SK-N-SH treated with all-trans-retinoic acid at 6 μM for 48 hours (cell line): ENCODE measurements around the gene KSR2.

Source experiments
- ATAC-seq: fragments of 200-7000 bp; cut with Tn5 transposase; 3 replicates; pipeline ENCODE4 v1.9.1; 2020; ENCODE audit warnings: mild to moderate bottlenecking, moderate library complexity
- ARNTL ChIP-seq: fragments of 450-650 bp; formaldehyde crosslinking; IDR thresholded peaks from 2 replicates; pipeline ENCODE4 v1.5.0; 2020; ENCODE audit warnings: low read depth, mild to moderate bottlenecking, moderate library complexity, borderline replicate concordance
- BACH2 ChIP-seq: fragments of 250-450 bp; sonication (Bioruptor Pico); IDR thresholded peaks from 2 replicates; pipeline ENCODE4 v1.9.0; 2021; ENCODE audit warnings: mild to moderate bottlenecking, borderline replicate concordance
- CSDC2 ChIP-seq: fragments of 250-450 bp; sonication (Bioruptor Pico); IDR thresholded peaks from 2 replicates; pipeline ENCODE4 v1.5.0; 2020; ENCODE audit warnings: mild to moderate bottlenecking, moderate library complexity
- ESRRG ChIP-seq: fragments of 250-450 bp; sonication (Bioruptor Pico); IDR thresholded peaks from 2 replicates; pipeline ENCODE4 v1.6.1; 2021; ENCODE audit warnings: mild to moderate bottlenecking
- GLIS3 ChIP-seq: fragments of 250-450 bp; sonication (Bioruptor Pico); IDR thresholded peaks from 2 replicates; pipeline ENCODE4 v1.5.0; 2020; ENCODE audit warnings: mild to moderate bottlenecking, moderate library complexity
- OSR1 ChIP-seq: fragments of 250-450 bp; sonication (Bioruptor Pico); IDR thresholded peaks from 2 replicates; pipeline ENCODE4 v1.8.0; 2022; ENCODE audit warnings: moderate library complexity, mild to moderate bottlenecking, inconsistent platforms
- PPARA ChIP-seq: fragments of 250-450 bp; sonication (Bioruptor Pico); IDR thresholded peaks from 2 replicates; pipeline ENCODE4 v1.5.0; 2020; ENCODE audit warnings: mild to moderate bottlenecking, borderline replicate concordance
- RARB ChIP-seq: fragments of 250-450 bp; sonication (Bioruptor Pico); IDR thresholded peaks from 2 replicates; pipeline ENCODE4 v1.8.0; 2021; ENCODE audit warnings: mild to moderate bottlenecking, moderate library complexity
- SNAI2 ChIP-seq: fragments of 250-450 bp; sonication (Bioruptor Pico); IDR thresholded peaks from 2 replicates; pipeline ENCODE4 v1.5.0; 2020; ENCODE audit warnings: mild to moderate bottlenecking, moderate library complexity
- TCF4 ChIP-seq: fragments of 250-450 bp; sonication (Bioruptor Pico); IDR thresholded peaks from 2 replicates; pipeline ENCODE4 v1.8.0; 2021; ENCODE audit warnings: mild to moderate bottlenecking, moderate library complexity, borderline replicate concordance
- TOX ChIP-seq: fragments of 250-450 bp; sonication (Bioruptor Pico); IDR thresholded peaks from 2 replicates; pipeline ENCODE4 v1.8.0; 2021; ENCODE audit warnings: mild to moderate bottlenecking, moderate library complexity, borderline replicate concordance
- ZC3H10 ChIP-seq: fragments of 250-450 bp; sonication (Bioruptor Pico); IDR thresholded peaks from 2 replicates; pipeline ENCODE4 v1.5.1; 2021; ENCODE audit warnings: mild to moderate bottlenecking, moderate library complexity
- ZFP30 ChIP-seq: fragments of 450-650 bp; formaldehyde crosslinking; IDR thresholded peaks from 2 replicates; pipeline ENCODE4 v1.5.0; 2022; ENCODE audit warnings: mild to moderate bottlenecking, moderate library complexity
- ZNF565 ChIP-seq: fragments of 450-650 bp; formaldehyde crosslinking; conservative IDR thresholded peaks from 2 replicates; pipeline ENCODE4 v1.5.0; 2020; ENCODE audit warnings: low read depth, mild to moderate bottlenecking, moderate library complexity
- ZNF70 ChIP-seq: fragments of 450-650 bp; formaldehyde crosslinking; IDR thresholded peaks from 2 replicates; pipeline ENCODE4 v1.5.0; 2020; ENCODE audit warnings: mild to moderate bottlenecking, moderate library complexity
- ZNF8 ChIP-seq: fragments of 450-650 bp; formaldehyde crosslinking; IDR thresholded peaks from 2 replicates; pipeline ENCODE4 v1.5.0; 2020; ENCODE audit warnings: mild to moderate bottlenecking, moderate library complexity
- TF ChIP-seq, protein P1 (sequence below): fragments of 250-450 bp; sonication (Bioruptor Pico); IDR thresholded peaks from 2 replicates; pipeline ENCODE4 v1.8.0; 2021; ENCODE audit warnings: low read depth, mild to moderate bottlenecking, moderate library complexity, borderline replicate concordance
- TF ChIP-seq, protein P2 (sequence below): fragments of 250-450 bp; sonication (Bioruptor Pico); IDR thresholded peaks from 2 replicates; pipeline ENCODE4 v1.8.0; 2020; ENCODE audit warnings: mild to moderate bottlenecking, moderate library complexity, borderline replicate concordance
- TF ChIP-seq, protein P3 (sequence below): fragments of 250-450 bp; sonication (Bioruptor Pico); IDR thresholded peaks from 2 replicates; pipeline ENCODE4 v1.5.0; 2020; ENCODE audit warnings: mild to moderate bottlenecking, moderate library complexity

The KSR2 gene

DNA sequence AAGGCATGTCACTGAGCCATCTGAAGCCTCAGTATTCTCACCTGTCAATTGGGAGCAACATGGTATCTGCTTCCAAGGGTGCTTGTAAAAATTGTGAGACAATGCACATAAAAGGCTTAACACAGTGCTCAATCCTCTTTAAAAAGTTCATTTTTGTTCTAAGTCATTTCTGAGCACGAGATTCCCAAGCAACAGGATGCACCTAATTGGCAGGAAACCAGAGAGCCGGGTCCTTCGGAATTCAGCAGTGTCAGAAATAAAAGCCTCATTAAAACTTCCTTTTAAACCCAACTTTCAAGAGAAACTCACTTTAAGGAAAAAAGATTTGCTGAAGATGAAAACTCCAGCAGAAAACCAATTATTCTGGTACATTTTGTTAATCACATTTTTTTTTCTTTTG, 494.9 kb downstream of the KSR2 start (continued):
- TF ChIP-seq, protein P1, sequence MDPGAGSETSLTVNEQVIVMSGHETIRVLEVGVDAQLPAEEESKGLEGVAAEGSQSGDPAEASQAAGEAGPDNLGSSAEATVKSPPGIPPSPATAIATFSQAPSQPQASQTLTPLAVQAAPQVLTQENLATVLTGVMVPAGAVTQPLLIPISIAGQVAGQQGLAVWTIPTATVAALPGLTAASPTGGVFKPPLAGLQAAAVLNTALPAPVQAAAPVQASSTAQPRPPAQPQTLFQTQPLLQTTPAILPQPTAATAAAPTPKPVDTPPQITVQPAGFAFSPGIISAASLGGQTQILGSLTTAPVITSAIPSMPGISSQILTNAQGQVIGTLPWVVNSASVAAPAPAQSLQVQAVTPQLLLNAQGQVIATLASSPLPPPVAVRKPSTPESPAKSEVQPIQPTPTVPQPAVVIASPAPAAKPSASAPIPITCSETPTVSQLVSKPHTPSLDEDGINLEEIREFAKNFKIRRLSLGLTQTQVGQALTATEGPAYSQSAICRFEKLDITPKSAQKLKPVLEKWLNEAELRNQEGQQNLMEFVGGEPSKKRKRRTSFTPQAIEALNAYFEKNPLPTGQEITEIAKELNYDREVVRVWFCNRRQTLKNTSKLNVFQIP (CRISPR knock-in tag), result no peak
- no peak for TF ChIP-seq ZNF8 (CRISPR knock-in tag)
- no peak for TF ChIP-seq ESRRG (CRISPR knock-in tag)
- no peak for TF ChIP-seq ARNTL (CRISPR knock-in tag)
- TF ChIP-seq, protein P2, sequence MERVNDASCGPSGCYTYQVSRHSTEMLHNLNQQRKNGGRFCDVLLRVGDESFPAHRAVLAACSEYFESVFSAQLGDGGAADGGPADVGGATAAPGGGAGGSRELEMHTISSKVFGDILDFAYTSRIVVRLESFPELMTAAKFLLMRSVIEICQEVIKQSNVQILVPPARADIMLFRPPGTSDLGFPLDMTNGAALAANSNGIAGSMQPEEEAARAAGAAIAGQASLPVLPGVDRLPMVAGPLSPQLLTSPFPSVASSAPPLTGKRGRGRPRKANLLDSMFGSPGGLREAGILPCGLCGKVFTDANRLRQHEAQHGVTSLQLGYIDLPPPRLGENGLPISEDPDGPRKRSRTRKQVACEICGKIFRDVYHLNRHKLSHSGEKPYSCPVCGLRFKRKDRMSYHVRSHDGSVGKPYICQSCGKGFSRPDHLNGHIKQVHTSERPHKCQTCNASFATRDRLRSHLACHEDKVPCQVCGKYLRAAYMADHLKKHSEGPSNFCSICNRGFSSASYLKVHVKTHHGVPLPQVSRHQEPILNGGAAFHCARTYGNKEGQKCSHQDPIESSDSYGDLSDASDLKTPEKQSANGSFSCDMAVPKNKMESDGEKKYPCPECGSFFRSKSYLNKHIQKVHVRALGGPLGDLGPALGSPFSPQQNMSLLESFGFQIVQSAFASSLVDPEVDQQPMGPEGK (CRISPR knock-in tag), result no peak
- TF ChIP-seq ZNF565 (CRISPR knock-in tag), result no peak
- TF ChIP-seq OSR1 (CRISPR knock-in tag), result no peak

DNA sequence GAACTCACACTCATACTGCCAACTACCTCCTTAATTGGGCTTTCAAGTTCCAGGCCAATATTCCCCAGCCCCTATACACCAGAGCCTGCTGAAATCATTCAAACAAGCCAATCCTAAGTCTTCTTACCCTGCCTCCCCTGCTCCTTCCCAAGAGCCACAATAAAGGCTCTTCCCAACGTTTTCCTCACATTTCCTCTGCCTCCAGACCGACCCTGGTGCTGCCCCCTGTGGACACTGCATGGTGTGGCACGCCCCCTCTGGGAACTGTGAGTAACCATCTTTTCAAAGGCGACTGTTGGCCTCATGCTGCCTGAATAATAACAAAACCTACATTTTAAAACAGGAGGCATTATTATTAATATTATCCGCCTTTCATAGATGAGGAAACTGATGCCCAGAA, 495.8 kb downstream of the KSR2 start:
- ATAC-seq, result no peak
- TF ChIP-seq GLIS3 (CRISPR knock-in tag), result no peak
- TF ChIP-seq, protein P1 (CRISPR knock-in tag), result no peak
- no peak for TF ChIP-seq TCF4
- TF ChIP-seq ZNF70 (CRISPR knock-in tag), result no peak
- TF ChIP-seq ZFP30, result no peak
- TF ChIP-seq, protein P2 (CRISPR knock-in tag), result no peak
- no peak for TF ChIP-seq SNAI2 (CRISPR knock-in tag)
- TF ChIP-seq ZC3H10 (CRISPR knock-in tag), result no peak
- TF ChIP-seq ZNF8 (CRISPR knock-in tag), result no peak
- TF ChIP-seq ZNF565 (CRISPR knock-in tag), result no peak
- no peak for TF ChIP-seq RARB (CRISPR knock-in tag)
- TF ChIP-seq BACH2 (CRISPR knock-in tag), result no peak
- TF ChIP-seq, all 23 proteins: peak for 0

DNA sequence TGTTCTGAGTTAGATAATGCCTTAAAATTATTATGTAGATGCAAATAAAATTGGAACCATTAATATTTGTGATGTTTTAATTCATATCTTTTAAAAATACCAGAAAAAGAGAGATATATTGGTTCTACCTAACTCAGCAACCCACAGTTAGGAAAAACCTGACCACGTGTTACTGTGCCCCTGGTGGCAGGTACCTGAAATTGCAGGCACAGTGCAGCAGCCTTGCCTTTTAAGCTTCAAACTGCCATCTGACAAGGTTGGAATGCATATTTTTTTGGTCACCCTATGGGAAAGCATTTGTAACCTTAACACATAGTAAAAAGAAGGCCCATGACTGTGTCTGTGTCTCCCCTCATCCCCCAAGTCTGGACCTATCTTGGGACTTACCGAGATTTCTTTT, 498.0 kb downstream of the KSR2 start:
- TF ChIP-seq ZNF565 (CRISPR knock-in tag) (no peak), SNAI2 (CRISPR knock-in tag) (no peak), RARB (CRISPR knock-in tag) (no peak), ZNF8 (CRISPR knock-in tag) (no peak), ZNF70 (CRISPR knock-in tag) (no peak), OSR1 (CRISPR knock-in tag) (no peak), TOX (CRISPR knock-in tag) (no peak), ZC3H10 (CRISPR knock-in tag) (no peak), PPARA (CRISPR knock-in tag) (no peak), ARNTL (CRISPR knock-in tag) (no peak), ZFP30 (no peak), CSDC2 (no peak)
- TF ChIP-seq, protein P3, sequence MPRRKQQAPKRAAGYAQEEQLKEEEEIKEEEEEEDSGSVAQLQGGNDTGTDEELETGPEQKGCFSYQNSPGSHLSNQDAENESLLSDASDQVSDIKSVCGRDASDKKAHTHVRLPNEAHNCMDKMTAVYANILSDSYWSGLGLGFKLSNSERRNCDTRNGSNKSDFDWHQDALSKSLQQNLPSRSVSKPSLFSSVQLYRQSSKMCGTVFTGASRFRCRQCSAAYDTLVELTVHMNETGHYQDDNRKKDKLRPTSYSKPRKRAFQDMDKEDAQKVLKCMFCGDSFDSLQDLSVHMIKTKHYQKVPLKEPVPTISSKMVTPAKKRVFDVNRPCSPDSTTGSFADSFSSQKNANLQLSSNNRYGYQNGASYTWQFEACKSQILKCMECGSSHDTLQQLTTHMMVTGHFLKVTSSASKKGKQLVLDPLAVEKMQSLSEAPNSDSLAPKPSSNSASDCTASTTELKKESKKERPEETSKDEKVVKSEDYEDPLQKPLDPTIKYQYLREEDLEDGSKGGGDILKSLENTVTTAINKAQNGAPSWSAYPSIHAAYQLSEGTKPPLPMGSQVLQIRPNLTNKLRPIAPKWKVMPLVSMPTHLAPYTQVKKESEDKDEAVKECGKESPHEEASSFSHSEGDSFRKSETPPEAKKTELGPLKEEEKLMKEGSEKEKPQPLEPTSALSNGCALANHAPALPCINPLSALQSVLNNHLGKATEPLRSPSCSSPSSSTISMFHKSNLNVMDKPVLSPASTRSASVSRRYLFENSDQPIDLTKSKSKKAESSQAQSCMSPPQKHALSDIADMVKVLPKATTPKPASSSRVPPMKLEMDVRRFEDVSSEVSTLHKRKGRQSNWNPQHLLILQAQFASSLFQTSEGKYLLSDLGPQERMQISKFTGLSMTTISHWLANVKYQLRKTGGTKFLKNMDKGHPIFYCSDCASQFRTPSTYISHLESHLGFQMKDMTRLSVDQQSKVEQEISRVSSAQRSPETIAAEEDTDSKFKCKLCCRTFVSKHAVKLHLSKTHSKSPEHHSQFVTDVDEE (CRISPR knock-in tag), result no peak
- ATAC-seq, result no peak
